Cardiac ventricle fibroblast (primary cell): ENCODE measurements around the gene ZFX. TPM values are rescaled to one million over a fixed set of nuclear protein-coding genes. Genes with fewer than 3 reads are reported as not detected.

Source experiments
- total RNA-seq: library from RNA; depleted of rRNA; stranded (reverse); fragments of >200 nt; gene quantifications from 2 replicates; pipeline ENCODE4 v1.2.3, GENCODE V29; 2015

The ZFX gene
- total RNA-seq = 25.0 and 31.1 TPM in 2 replicates

DNA sequence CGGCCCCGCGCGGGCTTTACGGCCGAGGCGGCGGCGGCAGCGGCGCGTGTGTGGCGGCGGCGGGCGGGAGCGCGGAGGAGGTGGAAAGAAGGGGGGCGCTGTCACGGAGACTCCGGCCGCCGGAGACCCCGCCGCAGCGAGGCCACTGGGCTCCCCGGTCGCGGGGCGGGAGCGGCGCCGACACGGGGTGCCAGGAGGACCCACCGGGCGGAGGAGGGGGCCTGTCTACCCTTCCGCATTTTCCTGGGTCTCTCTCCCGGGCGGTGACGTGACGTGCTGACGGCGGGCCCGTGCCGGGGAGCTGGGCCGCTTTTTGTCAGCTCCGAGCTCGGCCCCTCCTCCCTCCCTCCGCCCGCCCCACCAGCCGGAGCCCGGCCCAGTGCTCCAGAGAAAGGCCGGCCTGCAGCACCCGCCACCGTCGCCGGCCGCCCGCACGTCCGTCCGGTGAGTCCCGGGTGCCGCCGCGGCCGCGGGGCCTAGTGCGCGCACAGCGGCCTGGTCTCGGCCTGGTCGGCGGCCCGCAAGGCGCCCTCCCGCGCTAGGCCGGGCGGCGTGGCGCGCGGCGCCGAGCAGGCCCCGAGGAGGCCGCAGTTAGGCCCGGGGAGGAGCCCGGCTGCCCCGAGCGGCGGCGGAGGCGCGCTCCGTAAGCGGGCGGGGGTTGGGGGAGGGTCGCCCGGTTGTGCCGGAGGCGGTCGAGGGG lies at the start of gene ZFX:
Gene ZFX (plus strand): TSS at position 379 of the 700 bp plus-strand sequence. CDS start 23,014 bp downstream, outside the sequence.

Other genes with a start within 250 kb of the ZFX start
- 8.4 and 8.5 TPM in 2 replicates for gene APOO, start 241.8 kb upstream of the ZFX start, total RNA-seq
- gene CXorf58, start 241.7 kb upstream of the ZFX start, total RNA-seq = not detected in 2 replicates
- 7.7 and 9.5 TPM in 2 replicates for gene KLHL15, start 122.5 kb upstream of the ZFX start, total RNA-seq
- gene EIF2S3, start 94.8 kb upstream of the ZFX start, total RNA-seq = 114 and 134 TPM in 2 replicates
- not detected in 2 replicates for gene SUPT20HL2, start 164.3 kb downstream of the ZFX start, total RNA-seq
- gene SUPT20HL1, start 210.9 kb downstream of the ZFX start, total RNA-seq = not detected in 2 replicates